ENCODE results near the gene RELN.
"Not testable (repeated sequence)": the region's sequence is repeated elsewhere in the genome, so short reads cannot be mapped to it uniquely, and the experiment has no call there.

The RELN gene

GRCh38 chr7:103528152-103528551 is 461.3 kb downstream of the RELN start:
- Mint-ChIP-seq H3K4me1 (ENCODE audit: low read depth) (no peaks in the 10 kb centered on the region), H3K4me3 (no peak overlapping the region), H3K9me3 (ENCODE audit: low read depth) (no peaks in the 10 kb centered on the region), H3K36me3 (no peaks in the 10 kb centered on the region), H3K27me3 (peaks cover 11% of the 10 kb centered on the region), H3K27ac (no peak overlapping the region)

- Mint-ChIP-seq H3K9me3 (ENCODE audit: low read depth) (no peaks in the 10 kb centered on the region), H3K27ac (no peak overlapping the region), H3K4me3 (no peak overlapping the region), H3K27me3 (peaks cover 12% of the 10 kb centered on the region), H3K4me1 (ENCODE audit: low read depth) (no peaks in the 10 kb centered on the region), H3K36me3 (no peaks in the 10 kb centered on the region)
Observed at GRCh38 chr7:103525937-103526336, 463.5 kb downstream of the RELN start.

GRCh38 chr7:103524042-103524907 is 465.2 kb downstream of the RELN start:
- H3K27ac Mint-ChIP-seq = no peak overlapping the region
- H3K4me3 Mint-ChIP-seq = no peak overlapping the region
- H3K27me3 Mint-ChIP-seq = peaks cover 11% of the 10 kb centered on the region
- no peaks in the 10 kb centered on the region for H3K4me1 Mint-ChIP-seq (ENCODE audit: low read depth)
- no peaks in the 10 kb centered on the region for H3K9me3 Mint-ChIP-seq (ENCODE audit: low read depth)
- H3K36me3 Mint-ChIP-seq = no peaks in the 10 kb centered on the region

GRCh38 chr7:103521937-103522336 is 467.5 kb downstream of the RELN start:
- Mint-ChIP-seq H3K27ac (no peak overlapping the region), H3K9me3 (ENCODE audit: low read depth) (no peaks in the 10 kb centered on the region), H3K36me3 (no peaks in the 10 kb centered on the region), H3K27me3 (peaks cover 9% of the 10 kb centered on the region), H3K4me3 (no peak overlapping the region), H3K4me1 (ENCODE audit: low read depth) (no peaks in the 10 kb centered on the region)

GRCh38 chr7:103504505-103505135 is 484.8 kb downstream of the RELN start:
- H3K36me3 Mint-ChIP-seq = no peaks in the 10 kb centered on the region
- no peak overlapping the region for H3K4me3 Mint-ChIP-seq
- H3K27me3 Mint-ChIP-seq = peaks cover 12% of the 10 kb centered on the region
- H3K9me3 Mint-ChIP-seq (ENCODE audit: low read depth) = no peaks in the 10 kb centered on the region
- H3K4me1 Mint-ChIP-seq (ENCODE audit: low read depth) = no peaks in the 10 kb centered on the region
- H3K27ac Mint-ChIP-seq = no peak overlapping the region

GRCh38 chr7:103501206-103501605 is 488.3 kb downstream of the RELN start:
- Mint-ChIP-seq H3K36me3 (no peaks in the 10 kb centered on the region), H3K27me3 (peaks cover 4% of the 10 kb centered on the region), H3K27ac (no peak overlapping the region), H3K9me3 (ENCODE audit: low read depth) (no peaks in the 10 kb centered on the region), H3K4me1 (ENCODE audit: low read depth) (no peaks in the 10 kb centered on the region), H3K4me3 (no peak overlapping the region)

GRCh38 chr7:103499976-103500375 is 489.5 kb downstream of the RELN start:
- no peaks in the 10 kb centered on the region for H3K36me3 Mint-ChIP-seq
- peaks cover 6% of the 10 kb centered on the region for H3K27me3 Mint-ChIP-seq
- no peaks in the 10 kb centered on the region for H3K4me1 Mint-ChIP-seq (ENCODE audit: low read depth)
- H3K9me3 Mint-ChIP-seq (ENCODE audit: low read depth) = no peaks in the 10 kb centered on the region
- H3K27ac Mint-ChIP-seq = no peak overlapping the region
- H3K4me3 Mint-ChIP-seq = no peak overlapping the region

- no peaks in the 10 kb centered on the region for H3K4me1 Mint-ChIP-seq (ENCODE audit: low read depth)
Observed at GRCh38 chr7:103487419-103487818, 502.0 kb downstream of the RELN start.

GRCh38 chr7:103486873-103487272 is 502.6 kb downstream of the RELN start:
- peaks cover 11% of the 10 kb centered on the region for H3K27me3 Mint-ChIP-seq
- not testable (repeated sequence) for H3K27ac Mint-ChIP-seq; H3K4me3 Mint-ChIP-seq; H3K4me1 Mint-ChIP-seq (ENCODE audit: low read depth); H3K9me3 Mint-ChIP-seq (ENCODE audit: low read depth); H3K36me3 Mint-ChIP-seq

More at GRCh38 chr7:103487419-103487818, 502.0 kb downstream of the RELN start:
- no peaks in the 10 kb centered on the region for H3K36me3 Mint-ChIP-seq
- H3K27me3 Mint-ChIP-seq = peaks cover 9% of the 10 kb centered on the region
- no peak overlapping the region for H3K4me3 Mint-ChIP-seq
- H3K27ac Mint-ChIP-seq = no peak overlapping the region
- no peaks in the 10 kb centered on the region for H3K9me3 Mint-ChIP-seq (ENCODE audit: low read depth)

GRCh38 chr7:103480771-103481170 is 508.7 kb downstream of the RELN start:
- Mint-ChIP-seq H3K9me3 (ENCODE audit: low read depth) (no peaks in the 10 kb centered on the region), H3K4me3 (no peak overlapping the region), H3K27ac (no peak overlapping the region), H3K27me3 (peaks cover 21% of the 10 kb centered on the region), H3K36me3 (no peaks in the 10 kb centered on the region), H3K4me1 (ENCODE audit: low read depth) (no peaks in the 10 kb centered on the region)

GRCh38 chr7:103474956-103475355 is 514.5 kb downstream of the RELN start:
- no peak overlapping the region for H3K4me3 Mint-ChIP-seq
- H3K27me3 Mint-ChIP-seq = peaks cover 17% of the 10 kb centered on the region
- H3K9me3 Mint-ChIP-seq (ENCODE audit: low read depth) = no peaks in the 10 kb centered on the region
- H3K27ac Mint-ChIP-seq = no peak overlapping the region
- H3K36me3 Mint-ChIP-seq = no peaks in the 10 kb centered on the region
- H3K4me1 Mint-ChIP-seq (ENCODE audit: low read depth) = peaks cover 1% of the 10 kb centered on the region

- Mint-ChIP-seq H3K27me3 (peaks cover 13% of the 10 kb centered on the region), H3K27ac (no peak overlapping the region), H3K36me3 (no peaks in the 10 kb centered on the region), H3K4me1 (ENCODE audit: low read depth) (no peaks in the 10 kb centered on the region), H3K4me3 (no peak overlapping the region), H3K9me3 (ENCODE audit: low read depth) (no peaks in the 10 kb centered on the region)
Observed at GRCh38 chr7:103469095-103469948, 520.1 kb downstream of the RELN start.

GRCh38 chr7:103466814-103467213 is 522.6 kb downstream of the RELN start:
- Mint-ChIP-seq H3K36me3 (no peaks in the 10 kb centered on the region), H3K4me1 (ENCODE audit: low read depth) (no peaks in the 10 kb centered on the region), H3K27me3 (peaks cover 18% of the 10 kb centered on the region), H3K9me3 (ENCODE audit: low read depth) (no peaks in the 10 kb centered on the region), H3K27ac (no peak overlapping the region), H3K4me3 (no peak overlapping the region)

GRCh38 chr7:103462358-103462757 is 527.1 kb downstream of the RELN start:
- Mint-ChIP-seq H3K9me3 (ENCODE audit: low read depth) (no peaks in the 10 kb centered on the region), H3K4me1 (ENCODE audit: low read depth) (no peaks in the 10 kb centered on the region), H3K4me3 (no peak overlapping the region), H3K27ac (no peak overlapping the region), H3K27me3 (peaks cover 20% of the 10 kb centered on the region), H3K36me3 (no peaks in the 10 kb centered on the region)
